ENCODE results near the gene WDFY3.

- TF ChIP-seq POLR2AphosphoS5 (IDR thresholded peaks at IDR 0.05; ENCODE audit: low read depth) (no peak), REST (IDR thresholded peaks at IDR 0.05; ENCODE audit: unreplicated experiment) (no peak), CREB1 (CRISPR knock-in tag; IDR thresholded peaks at IDR 0.05; ENCODE audit: low read depth) (no peak), EZH2 (IDR thresholded peaks at IDR 0.05; ENCODE audit: low read depth, unreplicated experiment) (no peak)
Observed at GRCh38 chr4:84666439-84666838, 300.1 kb downstream of the WDFY3 start.
